ENCODE results near the gene PDCD10.

DNA sequence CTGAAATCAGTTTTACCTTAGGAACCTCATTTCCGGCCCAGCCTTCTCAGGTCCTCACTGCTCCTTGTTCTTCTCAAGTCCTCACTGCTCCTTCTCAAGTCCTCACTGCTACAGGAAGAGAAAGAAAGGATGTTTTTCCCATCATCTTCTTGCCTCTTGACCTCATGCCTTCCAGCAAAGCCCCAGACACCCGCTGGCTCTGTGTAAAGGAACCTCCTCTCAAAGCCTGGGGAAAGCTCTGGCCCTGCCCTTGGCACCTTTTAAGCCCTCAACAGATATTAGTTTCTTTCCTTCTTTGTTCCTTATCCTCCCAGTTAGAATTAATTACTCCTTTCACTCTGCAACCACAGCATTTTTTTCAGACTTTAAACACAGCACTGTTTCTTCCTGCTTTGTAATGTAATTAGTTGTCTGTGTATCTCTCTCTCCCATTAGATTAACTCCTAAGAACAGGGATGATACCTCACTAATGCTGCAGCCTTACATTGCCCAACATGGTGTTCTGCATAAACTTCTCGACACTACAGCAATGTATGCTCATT lies 76.9 kb downstream of the PDCD10 start:
- no peak for TF ChIP-seq POLR2A (IDR thresholded peaks at IDR 0.05)
- TF ChIP-seq, protein P1, sequence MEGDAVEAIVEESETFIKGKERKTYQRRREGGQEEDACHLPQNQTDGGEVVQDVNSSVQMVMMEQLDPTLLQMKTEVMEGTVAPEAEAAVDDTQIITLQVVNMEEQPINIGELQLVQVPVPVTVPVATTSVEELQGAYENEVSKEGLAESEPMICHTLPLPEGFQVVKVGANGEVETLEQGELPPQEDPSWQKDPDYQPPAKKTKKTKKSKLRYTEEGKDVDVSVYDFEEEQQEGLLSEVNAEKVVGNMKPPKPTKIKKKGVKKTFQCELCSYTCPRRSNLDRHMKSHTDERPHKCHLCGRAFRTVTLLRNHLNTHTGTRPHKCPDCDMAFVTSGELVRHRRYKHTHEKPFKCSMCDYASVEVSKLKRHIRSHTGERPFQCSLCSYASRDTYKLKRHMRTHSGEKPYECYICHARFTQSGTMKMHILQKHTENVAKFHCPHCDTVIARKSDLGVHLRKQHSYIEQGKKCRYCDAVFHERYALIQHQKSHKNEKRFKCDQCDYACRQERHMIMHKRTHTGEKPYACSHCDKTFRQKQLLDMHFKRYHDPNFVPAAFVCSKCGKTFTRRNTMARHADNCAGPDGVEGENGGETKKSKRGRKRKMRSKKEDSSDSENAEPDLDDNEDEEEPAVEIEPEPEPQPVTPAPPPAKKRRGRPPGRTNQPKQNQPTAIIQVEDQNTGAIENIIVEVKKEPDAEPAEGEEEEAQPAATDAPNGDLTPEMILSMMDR (IDR thresholded peaks at IDR 0.05), result no peak

Data from uterus (tissue), 2 donors.